GM12891 (cell line): Measurements from ENCODE around the gene DNMBP.
A peak's percentile ranks its signal among the peaks of the same experiment; 100 is the strongest.

ENCODE experiments used
- POLR2A ChIP-seq: IDR thresholded peaks from 2 replicates; pipeline ENCODE4 v1.6.1; 2011; ENCODE audit warnings: low read depth, low read length, control low read depth
- POLR2AphosphoS5 ChIP-seq: IDR thresholded peaks from 2 replicates; pipeline ENCODE4 v1.6.1; 2011; ENCODE audit warnings: low read depth, low read length, control low read depth
- POU2F2 ChIP-seq: IDR thresholded peaks from 2 replicates; pipeline ENCODE4 v1.6.1; 2011; ENCODE audit warnings: low read depth, mild to moderate bottlenecking, control low read depth, low read length, moderate library complexity
- SPI1 ChIP-seq: IDR thresholded peaks from 2 replicates; pipeline ENCODE4 v1.6.1; 2011; ENCODE audit warnings: low read depth, low read length, control low read depth
- TAF1 ChIP-seq: IDR thresholded peaks from 2 replicates; pipeline ENCODE4 v1.6.1; 2011; ENCODE audit warnings: low read depth, low read length, control low read depth

- TF ChIP-seq POLR2A = no peak
- no peak for TF ChIP-seq POLR2AphosphoS5
- peak; percentile 41; the same call in 1 of the 2 replicates for TF ChIP-seq SPI1
- peak; percentile 89; the same call in 1 of the 2 replicates for TF ChIP-seq POU2F2
- no peak for TF ChIP-seq TAF1
Observed at GRCh38 chr10:99845837-99846382, 163.8 kb downstream of the DNMBP start.
